ENCODE results near the gene SRGAP2C.
"Not testable (repeated sequence)": the region's sequence is repeated elsewhere in the genome, so short reads cannot be mapped to it uniquely, and the experiment has no call there.

Gene SRGAP2C

GRCh38 chr1:121324726-121325125, 140.0 kb downstream of the SRGAP2C start:
- not testable (repeated sequence) for DNase-seq (ENCODE audit: low read depth in 1 of 2, low spot score in 1 of 2)

- DNase-seq (ENCODE audit: low read depth in 1 of 2, low spot score in 1 of 2): not testable (repeated sequence)
Measured at GRCh38 chr1:121332141-121332540, 147.4 kb downstream of the SRGAP2C start.

- DNase-seq (ENCODE audit: low read depth in 1 of 2, low spot score in 1 of 2): not testable (repeated sequence)
Measured at GRCh38 chr1:121332599-121333562, 148.1 kb downstream of the SRGAP2C start.

GRCh38 chr1:121337958-121338357, 153.2 kb downstream of the SRGAP2C start:
- DNase-seq (ENCODE audit: low read depth in 1 of 2, low spot score in 1 of 2): not testable (repeated sequence)

GRCh38 chr1:121339611-121340010, 154.8 kb downstream of the SRGAP2C start:
- not testable (repeated sequence) for DNase-seq (ENCODE audit: low read depth in 1 of 2, low spot score in 1 of 2)

- DNase-seq (ENCODE audit: low read depth in 1 of 2, low spot score in 1 of 2): not testable (repeated sequence)
Measured at GRCh38 chr1:121343311-121343906, 158.6 kb downstream of the SRGAP2C start.

GRCh38 chr1:121344355-121344754, 159.6 kb downstream of the SRGAP2C start:
- not testable (repeated sequence) for DNase-seq (ENCODE audit: low read depth in 1 of 2, low spot score in 1 of 2)

- DNase-seq (ENCODE audit: low read depth in 1 of 2, low spot score in 1 of 2): not testable (repeated sequence)
Measured at GRCh38 chr1:121346654-121347053, 161.9 kb downstream of the SRGAP2C start.

GRCh38 chr1:121347476-121347875, 162.7 kb downstream of the SRGAP2C start:
- DNase-seq (ENCODE audit: low read depth in 1 of 2, low spot score in 1 of 2): not testable (repeated sequence)

GRCh38 chr1:121348115-121348514, 163.3 kb downstream of the SRGAP2C start:
- not testable (repeated sequence) for DNase-seq (ENCODE audit: low read depth in 1 of 2, low spot score in 1 of 2)

GRCh38 chr1:121349332-121349967, 164.7 kb downstream of the SRGAP2C start:
- DNase-seq (ENCODE audit: low read depth in 1 of 2, low spot score in 1 of 2): not testable (repeated sequence)

- not testable (repeated sequence) for DNase-seq (ENCODE audit: low read depth in 1 of 2, low spot score in 1 of 2)
Measured at GRCh38 chr1:121355711-121356420, 171.1 kb downstream of the SRGAP2C start.

- DNase-seq (ENCODE audit: low read depth in 1 of 2, low spot score in 1 of 2): not testable (repeated sequence)
Measured at GRCh38 chr1:121356819-121357218, 172.0 kb downstream of the SRGAP2C start.

- not testable (repeated sequence) for DNase-seq (ENCODE audit: low read depth in 1 of 2, low spot score in 1 of 2)
Measured at GRCh38 chr1:121360531-121360930, 175.8 kb downstream of the SRGAP2C start.

GRCh38 chr1:121361451-121362233, 176.9 kb downstream of the SRGAP2C start:
- not testable (repeated sequence) for DNase-seq (ENCODE audit: low read depth in 1 of 2, low spot score in 1 of 2)

- DNase-seq (ENCODE audit: low read depth in 1 of 2, low spot score in 1 of 2): not testable (repeated sequence)
Measured at GRCh38 chr1:121362234-121362883, 177.6 kb downstream of the SRGAP2C start.

GRCh38 chr1:121365316-121365715, 180.5 kb downstream of the SRGAP2C start:
- DNase-seq (ENCODE audit: low read depth in 1 of 2, low spot score in 1 of 2): not testable (repeated sequence)

- not testable (repeated sequence) for DNase-seq (ENCODE audit: low read depth in 1 of 2, low spot score in 1 of 2)
Measured at GRCh38 chr1:121365723-121366122, 180.9 kb downstream of the SRGAP2C start.

GRCh38 chr1:121366171-121366570, 181.4 kb downstream of the SRGAP2C start:
- not testable (repeated sequence) for DNase-seq (ENCODE audit: low read depth in 1 of 2, low spot score in 1 of 2)
